OCI-LY1 (cell line): ENCODE measurements around the gene KRT24.

Experiments
- H2AFZ ChIP-seq: fragments of 200-600 bp; sonication (generic), shearing (Covaris generic); 2 replicates; pipeline ENCODE4 v1.6.0; 2014; ENCODE audit warnings: antibody characterized with exemption, mild to moderate bottlenecking, low read length
- H3F3A ChIP-seq: fragments of 200-600 bp; sonication (generic), shearing (Covaris generic); 2 replicates; pipeline ENCODE4 v1.6.0; 2014; ENCODE audit warnings: mild to moderate bottlenecking, antibody characterized with exemption, low read length, moderate library complexity; ENCODE audit not compliant: insufficient read depth
- H3K27ac ChIP-seq: fragments of 200-600 bp; sonication (generic); 2 replicates; pipeline ENCODE4 v1.5.1; 2014; ENCODE audit warnings: low read length, mixed run types, mild to moderate bottlenecking, low read depth; ENCODE audit not compliant: poor library complexity, severe bottlenecking
- H3K27me3 ChIP-seq: fragments of 200-600 bp; sonication (generic); 2 replicates; pipeline ENCODE4 v1.6.0; 2014; ENCODE audit warnings: antibody characterized with exemption, mild to moderate bottlenecking, low read length, moderate library complexity; ENCODE audit not compliant: insufficient read depth
- H3K36me3 ChIP-seq: fragments of 200-600 bp; sonication (generic); 2 replicates; pipeline ENCODE4 v1.6.1; 2014; ENCODE audit warnings: mild to moderate bottlenecking, antibody characterized with exemption, low read length, moderate library complexity, mixed read lengths; ENCODE audit not compliant: insufficient read depth
- H3K4me1 ChIP-seq: fragments of 200-600 bp; sonication (generic); 2 replicates; pipeline ENCODE4 v1.5.1; 2014; ENCODE audit warnings: mild to moderate bottlenecking, low read length, moderate library complexity; ENCODE audit not compliant: insufficient read depth, severe bottlenecking
- H3K4me2 ChIP-seq: fragments of 200-600 bp; sonication (generic), shearing (Covaris generic); 2 replicates; pipeline ENCODE4 v1.6.1; 2014; ENCODE audit warnings: low read length
- H3K4me3 ChIP-seq: fragments of 200-600 bp; sonication (generic); 2 replicates; pipeline ENCODE4 v1.5.1; 2014; ENCODE audit warnings: low read length, low read depth, mild to moderate bottlenecking, mixed read lengths; ENCODE audit not compliant: poor library complexity, severe bottlenecking
- H3K79me2 ChIP-seq: fragments of 200-600 bp; shearing (Covaris generic); 2 replicates; pipeline ENCODE4 v1.6.1; 2016; ENCODE audit warnings: mixed run types, low read length, mixed read lengths; ENCODE audit not compliant: insufficient read depth
- H3K9ac ChIP-seq: fragments of 200-600 bp; sonication (generic), shearing (Covaris generic); 2 replicates; pipeline ENCODE4 v1.6.1; 2014; ENCODE audit warnings: mild to moderate bottlenecking, low read length, mixed read lengths
- H3K9me2 ChIP-seq: fragments of 200-600 bp; sonication (generic), shearing (Covaris generic); 2 replicates; pipeline ENCODE4 v1.6.1; 2014; ENCODE audit warnings: low read depth, mild to moderate bottlenecking, low read length, mixed read lengths
- H3K9me3 ChIP-seq: fragments of 200-600 bp; shearing (Covaris generic); 2 replicates; pipeline ENCODE4 v1.6.1; 2014; ENCODE audit warnings: low read length, mixed read lengths
- H4K20me1 ChIP-seq: fragments of 200-600 bp; sonication (generic), shearing (Covaris generic); 2 replicates; pipeline ENCODE4 v1.6.0; 2016; ENCODE audit warnings: mild to moderate bottlenecking, low read length; ENCODE audit not compliant: insufficient read depth
- CTCF ChIP-seq: fragments of 200-600 bp; sonication (generic), shearing (Covaris generic); IDR thresholded peaks from 2 replicates; pipeline ENCODE4 v1.5.1; 2017; ENCODE audit warnings: mild to moderate bottlenecking, antibody characterized with exemption, low read length, moderate library complexity, mixed read lengths
- EZH2 ChIP-seq: fragments of 200-600 bp; sonication (generic), shearing (Covaris generic); IDR thresholded peaks from 2 replicates; pipeline ENCODE4 v1.8.0; 2017; ENCODE audit warnings: borderline replicate concordance, mixed run types, mild to moderate bottlenecking, antibody characterized with exemption, low read length, moderate library complexity, mixed read lengths

The KRT24 gene

GRCh38 chr17:40658396-40658795 is 45.2 kb downstream of the KRT24 start:
- Histone ChIP-seq H3K4me2 (no peak overlapping the region), H3K4me1 (no peaks in the 10 kb centered on the region), H3K36me3 (no peaks in the 10 kb centered on the region), H3K27me3 (no peaks in the 10 kb centered on the region), H4K20me1 (no peaks in the 10 kb centered on the region), H3K4me3 (no peak overlapping the region), H3K9me2 (no peaks in the 10 kb centered on the region), H2AFZ (no peak overlapping the region), H3K27ac (no peak overlapping the region), H3K9ac (no peak overlapping the region), H3F3A (no peaks in the 10 kb centered on the region), H3K9me3 (no peaks in the 10 kb centered on the region), H3K79me2 (no peaks in the 10 kb centered on the region)
- TF ChIP-seq CTCF (no peak), EZH2 (no peak)

GRCh38 chr17:40651939-40652338 is 51.6 kb downstream of the KRT24 start:
- Histone ChIP-seq H4K20me1 (no peaks in the 10 kb centered on the region), H3K79me2 (peaks cover 5% of the 10 kb centered on the region), H3K9ac (no peak overlapping the region)

GRCh38 chr17:40648384-40648968 is 55.1 kb downstream of the KRT24 start:
- H3K79me2 ChIP-seq, result peaks cover 32% of the 10 kb centered on the region
- no peaks in the 10 kb centered on the region for H3K27me3 ChIP-seq
- H3K9me3 ChIP-seq, result no peaks in the 10 kb centered on the region
- peak overlapping the region; percentile 90 for H2AFZ ChIP-seq
- H3K4me2 ChIP-seq, result peak overlapping the region; percentile 71
- peak overlapping the region; percentile 52 for H3K27ac ChIP-seq
- no peaks in the 10 kb centered on the region for H3K9me2 ChIP-seq
- H4K20me1 ChIP-seq, result no peaks in the 10 kb centered on the region
- no peak for TF ChIP-seq EZH2
- TF ChIP-seq CTCF, result no peak
- no peaks in the 10 kb centered on the region for H3F3A ChIP-seq
- peak overlapping the region; percentile 85 for H3K4me3 ChIP-seq
- peaks cover 32% of the 10 kb centered on the region for H3K4me1 ChIP-seq
- H3K9ac ChIP-seq, result peak overlapping the region; percentile 91
- peaks cover 20% of the 10 kb centered on the region for H3K36me3 ChIP-seq

More at GRCh38 chr17:40651939-40652338, 51.6 kb downstream of the KRT24 start:
- H3K27me3 ChIP-seq, result no peaks in the 10 kb centered on the region
- H3F3A ChIP-seq, result no peaks in the 10 kb centered on the region
- no peak overlapping the region for H3K27ac ChIP-seq
- H3K36me3 ChIP-seq, result no peaks in the 10 kb centered on the region
- no peaks in the 10 kb centered on the region for H3K9me3 ChIP-seq
- no peaks in the 10 kb centered on the region for H3K9me2 ChIP-seq
- H3K4me3 ChIP-seq, result no peak overlapping the region
- TF ChIP-seq CTCF (no peak), EZH2 (no peak)
- H3K4me2 ChIP-seq, result no peak overlapping the region
- peaks cover 8% of the 10 kb centered on the region for H3K4me1 ChIP-seq
- H2AFZ ChIP-seq, result no peak overlapping the region
